HEK293 (cell line): Measurements from ENCODE around the gene GNA12.

Source experiments
- CTCF ChIA-PET: fragments of 350-600 bp; formaldehyde crosslinking; extraction: SDS; loops from one replicate; lab custom pipeline; 2021; ENCODE audit warnings: antibody characterized with exemption; lab: Yijun Ruan, JAX
- POLR2A ChIA-PET: fragments of 300-600 bp; formaldehyde crosslinking; extraction: SDS; loops from one replicate; lab custom pipeline; 2020; ENCODE audit warnings: antibody characterized with exemption, inconsistent platforms; lab: Yijun Ruan, JAX
- H3K27ac ChIP-seq: fragments of 200-500 bp; sonication (Bioruptor generic); 2 replicates; pipeline ENCODE4 v1.5.1; 2014; ENCODE audit warnings: low read depth, low read length, control low read depth, inconsistent platforms; ENCODE audit errors: extremely low read depth
- H3K36me3 ChIP-seq, 2 experiments: fragments of 200-500 bp in 1 of 2; sonication (Bioruptor generic) in 1 of 2; 1 replicate in 1 of 2; 2 replicates in 1 of 2; pipeline ENCODE4 v1.5.1; 2014 to 2017; ENCODE audit warnings: inconsistent platforms in 2 of 2, low read length in 2 of 2; ENCODE audit not compliant: control insufficient read depth in 2 of 2, insufficient read depth in 1 of 2
- H3K4me1 ChIP-seq: fragments of 200-500 bp; sonication (Bioruptor generic); 2 replicates; pipeline ENCODE4 v1.5.1; 2014; ENCODE audit warnings: mild to moderate bottlenecking, low read length, inconsistent platforms; ENCODE audit not compliant: control insufficient read depth, insufficient read depth
- H3K4me3 ChIP-seq: 2 replicates; pipeline ENCODE4 v1.5.1; 2011; ENCODE audit warnings: low read depth, mild to moderate bottlenecking, control low read depth, low read length, moderate library complexity
- H3K9me3 ChIP-seq: fragments of 200-500 bp; sonication (Bioruptor generic); 2 replicates; pipeline ENCODE4 v1.5.1; 2014; ENCODE audit warnings: low read depth, low read length, inconsistent platforms; ENCODE audit not compliant: control insufficient read depth, insufficient read depth
- EGR2 ChIP-seq: fragments of 450-650 bp; formaldehyde crosslinking; IDR thresholded peaks from 2 replicates; pipeline ENCODE4 v1.5.1; 2016; ENCODE audit warnings: low read depth, missing biosample characterization, missing genetic modification characterization
- GFI1B ChIP-seq: fragments of 450-650 bp; formaldehyde crosslinking; IDR thresholded peaks from 2 replicates; pipeline ENCODE4 v1.5.1; 2016; ENCODE audit warnings: missing biosample characterization, missing genetic modification characterization
- GLI2 ChIP-seq: fragments of 450-650 bp; formaldehyde crosslinking; IDR thresholded peaks from 2 replicates; pipeline ENCODE4; 2017; ENCODE audit warnings: missing biosample characterization, missing genetic modification characterization, low read depth, borderline replicate concordance
- HOXA7 ChIP-seq: sonication (generic); formaldehyde crosslinking; IDR thresholded peaks from 2 replicates; pipeline ENCODE4 v1.8.1; 2022; ENCODE audit warnings: missing genetic modification reagents, borderline replicate concordance
- WT1 ChIP-seq: fragments of 450-650 bp; formaldehyde crosslinking; IDR thresholded peaks from 2 replicates; pipeline ENCODE4 v1.5.1; 2016; ENCODE audit warnings: missing biosample characterization, missing genetic modification characterization
- ZBTB20 ChIP-seq: fragments of 450-650 bp; formaldehyde crosslinking; IDR thresholded peaks from 2 replicates; pipeline ENCODE4 v1.5.1; 2016; ENCODE audit warnings: missing biosample characterization, missing genetic modification characterization
- ZBTB48 ChIP-seq: fragments of 450-650 bp; formaldehyde crosslinking; IDR thresholded peaks from 2 replicates; pipeline ENCODE4 v1.5.1; 2016; ENCODE audit warnings: missing biosample characterization, missing genetic modification characterization
- ZFP41 ChIP-seq: fragments of 450-650 bp; formaldehyde crosslinking; IDR thresholded peaks from 2 replicates; pipeline ENCODE4 v1.5.1; 2016; ENCODE audit warnings: missing biosample characterization, missing genetic modification characterization, borderline replicate concordance
- ZFP69B ChIP-seq: fragments of 450-650 bp; formaldehyde crosslinking; IDR thresholded peaks from 2 replicates; pipeline ENCODE4 v1.5.1; 2016; ENCODE audit warnings: missing biosample characterization, missing genetic modification characterization
- ZNF121 ChIP-seq: fragments of 450-650 bp; formaldehyde crosslinking; IDR thresholded peaks from 2 replicates; pipeline ENCODE4 v1.5.1; 2016; ENCODE audit warnings: missing biosample characterization, missing genetic modification characterization
- ZNF266 ChIP-seq: fragments of 450-650 bp; formaldehyde crosslinking; IDR thresholded peaks from 2 replicates; pipeline ENCODE4 v1.5.1; 2016; ENCODE audit warnings: missing biosample characterization, missing genetic modification characterization, low read depth
- ZNF37A ChIP-seq: fragments of 450-650 bp; IDR thresholded peaks from 2 replicates; pipeline ENCODE4 v1.5.1; 2018; ENCODE audit warnings: missing biosample characterization, missing genetic modification characterization
- ZNF394 ChIP-seq: fragments of 450-650 bp; formaldehyde crosslinking; IDR thresholded peaks from 2 replicates; pipeline ENCODE4 v1.5.1; 2016; ENCODE audit warnings: missing biosample characterization, missing genetic modification characterization, mild to moderate bottlenecking, moderate library complexity, borderline replicate concordance
- ZNF513 ChIP-seq: fragments of 450-650 bp; IDR thresholded peaks from 2 replicates; pipeline ENCODE4 v1.5.1; 2018; ENCODE audit warnings: missing biosample characterization, missing genetic modification characterization
- ZNF549 ChIP-seq: fragments of 450-650 bp; IDR thresholded peaks from 2 replicates; pipeline ENCODE4 v1.5.1; 2018; ENCODE audit warnings: missing biosample characterization, missing genetic modification characterization, mild to moderate bottlenecking, inconsistent platforms, moderate library complexity
- ZNF654 ChIP-seq: fragments of 450-650 bp; formaldehyde crosslinking; IDR thresholded peaks from 2 replicates; pipeline ENCODE4 v1.5.1; 2016; ENCODE audit warnings: low read depth, missing biosample characterization, missing genetic modification characterization
- ZNF776 ChIP-seq: fragments of 450-650 bp; formaldehyde crosslinking; IDR thresholded peaks from 2 replicates; pipeline ENCODE4 v1.5.0; 2017; ENCODE audit warnings: missing biosample characterization, missing genetic modification characterization, borderline replicate concordance
- ZNF777 ChIP-seq: fragments of 450-650 bp; formaldehyde crosslinking; IDR thresholded peaks from 2 replicates; pipeline ENCODE4 v1.5.1; 2017; ENCODE audit warnings: missing biosample characterization, missing genetic modification characterization, borderline replicate concordance
- TF ChIP-seq, protein P1 (sequence below): fragments of 450-650 bp; formaldehyde crosslinking; IDR thresholded peaks from 2 replicates; pipeline ENCODE4 v1.5.1; 2016; ENCODE audit warnings: missing biosample characterization, missing genetic modification characterization
- TF ChIP-seq, protein P2 (sequence below): fragments of 450-650 bp; formaldehyde crosslinking; IDR thresholded peaks from 2 replicates; pipeline ENCODE4 v1.5.1; 2016; ENCODE audit warnings: missing biosample characterization, missing genetic modification characterization

Gene GNA12

GRCh38 chr7:2785071-2785500 lies 59.0 kb downstream of the GNA12 start (continued):
- TF ChIP-seq ZNF121 (tag by site-specific recombination) = no peak
- TF ChIP-seq HOXA7 (CRISPR knock-in tag) = no peak

DNA sequence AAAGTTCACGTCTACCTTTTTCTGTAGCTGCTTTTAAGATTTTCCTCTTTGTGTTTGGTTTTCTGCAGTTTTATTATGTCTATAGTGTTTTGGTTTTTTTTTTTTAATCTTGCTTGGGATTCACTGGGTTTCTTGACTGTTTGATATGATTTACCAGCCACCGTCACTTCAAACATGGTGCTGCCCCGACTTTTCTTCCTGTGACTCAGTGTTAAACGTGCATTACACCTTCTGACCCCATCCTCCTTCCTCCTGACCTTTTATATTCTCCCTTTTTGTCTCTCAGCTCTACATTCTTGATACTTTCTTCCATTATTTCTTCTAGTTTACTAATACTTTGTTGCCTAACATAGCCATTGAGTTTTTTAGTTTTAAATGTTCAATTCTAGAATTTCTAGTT lies 61.5 kb downstream of the GNA12 start:
- POLR2A ChIA-PET = no interaction called here
- CTCF ChIA-PET = interaction anchor here (0.8 to 1.7 kb wide), 5 partner anchors 16 to 82 kb away, joined by 3 to 4 read pairs (median 3); no protein-coding TSS in a partner anchor
- Histone ChIP-seq H3K9me3 (no peaks in the 10 kb centered on the region), H3K4me3 (no peak overlapping the region), H3K27ac (no peak overlapping the region), H3K4me1 (no peaks in the 10 kb centered on the region), H3K36me3 (no peaks in the 10 kb centered on the region)
- no peak for TF ChIP-seq ZNF513 (tag by site-specific recombination)
- TF ChIP-seq WT1 (tag by site-specific recombination) = no peak

DNA sequence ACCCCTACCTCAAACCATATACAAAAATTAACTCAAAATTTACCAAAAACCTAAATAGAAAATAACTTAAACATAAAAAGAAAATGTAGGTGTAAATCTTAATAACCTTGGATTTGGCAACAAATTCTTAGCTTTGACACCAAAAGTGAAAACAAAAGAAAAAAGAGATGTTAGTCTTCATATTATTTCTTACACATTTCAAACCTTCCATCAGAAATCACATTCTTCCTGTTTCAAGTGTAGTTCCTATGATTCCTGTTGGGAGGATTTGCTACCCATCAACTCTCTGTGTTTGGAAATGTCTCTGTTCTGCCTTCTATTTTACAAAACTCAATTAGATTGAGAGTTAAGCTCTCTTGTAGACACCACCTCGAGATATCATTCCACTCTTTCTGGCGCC lies 62.0 kb downstream of the GNA12 start:
- Histone ChIP-seq H3K27ac (no peak overlapping the region), H3K4me1 (no peaks in the 10 kb centered on the region), H3K36me3 (no peaks in the 10 kb centered on the region), H3K9me3 (no peaks in the 10 kb centered on the region), H3K4me3 (no peak overlapping the region)
- ChIA-PET POLR2A (no interaction called here), CTCF (interaction anchor here (0.8 to 1.7 kb wide), 5 partner anchors 15 to 83 kb away, joined by 3 to 4 read pairs (median 3); no protein-coding TSS in a partner anchor)
- TF ChIP-seq ZNF776 (tag by site-specific recombination) (no peak), GFI1B (no peak), ZNF394 (tag by site-specific recombination) (no peak)
- TF ChIP-seq, protein P1, sequence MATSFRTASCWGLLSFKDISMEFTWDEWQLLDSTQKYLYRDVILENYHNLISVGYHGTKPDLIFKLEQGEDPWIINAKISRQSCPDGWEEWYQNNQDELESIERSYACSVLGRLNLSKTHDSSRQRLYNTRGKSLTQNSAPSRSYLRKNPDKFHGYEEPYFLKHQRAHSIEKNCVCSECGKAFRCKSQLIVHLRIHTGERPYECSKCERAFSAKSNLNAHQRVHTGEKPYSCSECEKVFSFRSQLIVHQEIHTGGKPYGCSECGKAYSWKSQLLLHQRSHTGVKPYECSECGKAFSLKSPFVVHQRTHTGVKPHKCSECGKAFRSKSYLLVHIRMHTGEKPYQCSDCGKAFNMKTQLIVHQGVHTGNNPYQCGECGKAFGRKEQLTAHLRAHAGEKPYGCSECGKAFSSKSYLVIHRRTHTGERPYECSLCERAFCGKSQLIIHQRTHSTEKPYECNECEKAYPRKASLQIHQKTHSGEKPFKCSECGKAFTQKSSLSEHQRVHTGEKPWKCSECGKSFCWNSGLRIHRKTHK (tag by site-specific recombination) = no peak
- TF ChIP-seq, protein P2, sequence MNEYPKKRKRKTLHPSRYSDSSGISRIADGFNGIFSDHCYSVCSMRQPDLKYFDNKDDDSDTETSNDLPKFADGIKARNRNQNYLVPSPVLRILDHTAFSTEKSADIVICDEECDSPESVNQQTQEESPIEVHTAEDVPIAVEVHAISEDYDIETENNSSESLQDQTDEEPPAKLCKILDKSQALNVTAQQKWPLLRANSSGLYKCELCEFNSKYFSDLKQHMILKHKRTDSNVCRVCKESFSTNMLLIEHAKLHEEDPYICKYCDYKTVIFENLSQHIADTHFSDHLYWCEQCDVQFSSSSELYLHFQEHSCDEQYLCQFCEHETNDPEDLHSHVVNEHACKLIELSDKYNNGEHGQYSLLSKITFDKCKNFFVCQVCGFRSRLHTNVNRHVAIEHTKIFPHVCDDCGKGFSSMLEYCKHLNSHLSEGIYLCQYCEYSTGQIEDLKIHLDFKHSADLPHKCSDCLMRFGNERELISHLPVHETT (tag by site-specific recombination) = no peak

- Histone ChIP-seq H3K36me3 (no peaks in the 10 kb centered on the region), H3K4me3 (no peak overlapping the region), H3K4me1 (no peaks in the 10 kb centered on the region), H3K27ac (no peak overlapping the region), H3K9me3 (no peaks in the 10 kb centered on the region)
- ChIA-PET CTCF (interaction anchor here (1.0 to 1.7 kb wide), 4 partner anchors 20 to 83 kb away, joined by 3 to 4 read pairs (median 4); no protein-coding TSS in a partner anchor), POLR2A (no interaction called here)
- TF ChIP-seq ZFP69B (no peak), ZNF777 (tag by site-specific recombination) (no peak), ZNF549 (tag by site-specific recombination) (no peak), ZBTB48 (no peak), GLI2 (tag by site-specific recombination) (no peak), ZFP41 (tag by site-specific recombination) (no peak), ZNF266 (tag by site-specific recombination) (no peak), EGR2 (tag by site-specific recombination) (no peak), ZNF37A (no peak), ZBTB20 (tag by site-specific recombination) (no peak), ZNF654 (tag by site-specific recombination) (no peak)
- TF ChIP-seq, protein P2 (tag by site-specific recombination) = no peak
These were observed 62.5 kb downstream of the GNA12 start for GRCh38 chr7:2781636-2782035.
